ENCODE results near the gene CCZ1B. TPM values are rescaled to one million over a fixed set of nuclear protein-coding genes. Genes with fewer than 3 reads are reported as not detected.
"Not testable (repeated sequence)": the region's sequence is repeated elsewhere in the genome, so short reads cannot be mapped to it uniquely, and the experiment has no call there.

The CCZ1B gene
- polyA plus RNA-seq, 1 experiment, result 47.1 TPM

- DNase-seq (ENCODE audit: low read depth, low spot score); POLR2A ChIA-PET; H3K4me3 ChIP-seq (ENCODE audit: low read depth, low read length); H3K27ac ChIP-seq (ENCODE audit: low read depth, low read length); H3K27me3 ChIP-seq (ENCODE audit: control insufficient read depth, insufficient read depth, low read length); H3K9me3 ChIP-seq (ENCODE audit: control insufficient read depth, insufficient read depth, low read length): not testable (repeated sequence)
- TF ChIP-seq CTCF (IDR thresholded peaks at IDR 0.05; ENCODE audit: low read depth, low read length), result peak; percentile 49
- CTCF ChIA-PET, result interaction anchor here (0.6 to 1.2 kb wide), 6 partner anchors 274 to 743 kb away, joined by 3 to 10 read pairs (median 4); no protein-coding TSS in a partner anchor
Measured at GRCh38 chr7:6857721-6858314, 31.7 kb upstream of the CCZ1B start.

GRCh38 chr7:6855563-6856131, 29.6 kb upstream of the CCZ1B start:
- H3K4me3 ChIP-seq (ENCODE audit: low read depth, low read length); H3K27me3 ChIP-seq (ENCODE audit: control insufficient read depth, insufficient read depth, low read length); DNase-seq (ENCODE audit: low read depth, low spot score); H3K9me3 ChIP-seq (ENCODE audit: control insufficient read depth, insufficient read depth, low read length); H3K27ac ChIP-seq (ENCODE audit: low read depth, low read length); POLR2A ChIA-PET: not testable (repeated sequence)
- CTCF ChIA-PET, result interaction anchor here (1.1 kb wide), 1 partner anchor 266 kb away, joined by 3 read pairs; the partner anchor contains the start of gene INTS15

GRCh38 chr7:6854747-6855562, 28.9 kb upstream of the CCZ1B start:
- DNase-seq (ENCODE audit: low read depth, low spot score); CTCF ChIA-PET: not testable (repeated sequence)
- peak overlapping the region; percentile 32 for H3K4me3 ChIP-seq (ENCODE audit: low read depth, low read length)

GRCh38 chr7:6853681-6854080, 27.6 kb upstream of the CCZ1B start:
- CTCF ChIA-PET; H3K27ac ChIP-seq (ENCODE audit: low read depth, low read length); DNase-seq (ENCODE audit: low read depth, low spot score); H3K4me3 ChIP-seq (ENCODE audit: low read depth, low read length); H3K9me3 ChIP-seq (ENCODE audit: control insufficient read depth, insufficient read depth, low read length); POLR2A ChIA-PET; H3K27me3 ChIP-seq (ENCODE audit: control insufficient read depth, insufficient read depth, low read length): not testable (repeated sequence)

More at GRCh38 chr7:6854747-6855562, 28.9 kb upstream of the CCZ1B start:
- H3K9me3 ChIP-seq (ENCODE audit: control insufficient read depth, insufficient read depth, low read length); POLR2A ChIA-PET; H3K27me3 ChIP-seq (ENCODE audit: control insufficient read depth, insufficient read depth, low read length); H3K27ac ChIP-seq (ENCODE audit: low read depth, low read length): not testable (repeated sequence)

- H3K27ac ChIP-seq (ENCODE audit: low read depth, low read length); CTCF ChIA-PET; DNase-seq (ENCODE audit: low read depth, low spot score); H3K27me3 ChIP-seq (ENCODE audit: control insufficient read depth, insufficient read depth, low read length); H3K4me3 ChIP-seq (ENCODE audit: low read depth, low read length); POLR2A ChIA-PET; H3K9me3 ChIP-seq (ENCODE audit: control insufficient read depth, insufficient read depth, low read length): not testable (repeated sequence)
Measured at GRCh38 chr7:6849127-6849526, 23.1 kb upstream of the CCZ1B start.

- POLR2A ChIA-PET; CTCF ChIA-PET; H3K4me3 ChIP-seq (ENCODE audit: low read depth, low read length); H3K9me3 ChIP-seq (ENCODE audit: control insufficient read depth, insufficient read depth, low read length); DNase-seq (ENCODE audit: low read depth, low spot score); H3K27me3 ChIP-seq (ENCODE audit: control insufficient read depth, insufficient read depth, low read length); H3K27ac ChIP-seq (ENCODE audit: low read depth, low read length): not testable (repeated sequence)
Measured at GRCh38 chr7:6847751-6848150, 21.7 kb upstream of the CCZ1B start.

GRCh38 chr7:6845971-6846449, 19.9 kb upstream of the CCZ1B start:
- CTCF ChIA-PET; DNase-seq (ENCODE audit: low read depth, low spot score); POLR2A ChIA-PET; H3K9me3 ChIP-seq (ENCODE audit: control insufficient read depth, insufficient read depth, low read length); H3K27ac ChIP-seq (ENCODE audit: low read depth, low read length); H3K27me3 ChIP-seq (ENCODE audit: control insufficient read depth, insufficient read depth, low read length); H3K4me3 ChIP-seq (ENCODE audit: low read depth, low read length): not testable (repeated sequence)

- H3K4me3 ChIP-seq (ENCODE audit: low read depth, low read length); POLR2A ChIA-PET; H3K9me3 ChIP-seq (ENCODE audit: control insufficient read depth, insufficient read depth, low read length); H3K27ac ChIP-seq (ENCODE audit: low read depth, low read length); H3K27me3 ChIP-seq (ENCODE audit: control insufficient read depth, insufficient read depth, low read length); DNase-seq (ENCODE audit: low read depth, low spot score); CTCF ChIA-PET: not testable (repeated sequence)
Measured at GRCh38 chr7:6843654-6844053, 17.6 kb upstream of the CCZ1B start.

- H3K27ac ChIP-seq (ENCODE audit: low read depth, low read length); DNase-seq (ENCODE audit: low read depth, low spot score); H3K27me3 ChIP-seq (ENCODE audit: control insufficient read depth, insufficient read depth, low read length); H3K4me3 ChIP-seq (ENCODE audit: low read depth, low read length); POLR2A ChIA-PET; H3K9me3 ChIP-seq (ENCODE audit: control insufficient read depth, insufficient read depth, low read length); CTCF ChIA-PET: not testable (repeated sequence)
Measured at GRCh38 chr7:6843092-6843491, 17.0 kb upstream of the CCZ1B start.

- H3K9me3 ChIP-seq (ENCODE audit: control insufficient read depth, insufficient read depth, low read length); POLR2A ChIA-PET; CTCF ChIA-PET; DNase-seq (ENCODE audit: low read depth, low spot score); H3K27ac ChIP-seq (ENCODE audit: low read depth, low read length); H3K4me3 ChIP-seq (ENCODE audit: low read depth, low read length); H3K27me3 ChIP-seq (ENCODE audit: control insufficient read depth, insufficient read depth, low read length): not testable (repeated sequence)
Measured at GRCh38 chr7:6842278-6842921, 16.3 kb upstream of the CCZ1B start.

- POLR2A ChIA-PET; H3K27me3 ChIP-seq (ENCODE audit: control insufficient read depth, insufficient read depth, low read length); H3K4me3 ChIP-seq (ENCODE audit: low read depth, low read length); H3K9me3 ChIP-seq (ENCODE audit: control insufficient read depth, insufficient read depth, low read length); DNase-seq (ENCODE audit: low read depth, low spot score); H3K27ac ChIP-seq (ENCODE audit: low read depth, low read length); CTCF ChIA-PET: not testable (repeated sequence)
Measured at GRCh38 chr7:6837081-6837480, 11.0 kb upstream of the CCZ1B start.
